HG02840 (cell line): Measurements from ENCODE around the gene C2orf15.
"Not testable (repeated sequence)": the region's sequence is repeated elsewhere in the genome, so short reads cannot be mapped to it uniquely, and the experiment has no call there.

ENCODE experiments used
- ATAC-seq: cut with Tn5 transposase; IDR thresholded peaks from one replicate; pipeline ENCODE4 v1.9.1; 2021; ENCODE audit warnings: mild to moderate bottlenecking, moderate library complexity, moderate number of reproducible peaks; ENCODE audit not compliant: unreplicated experiment, low FRiP score

Gene C2orf15

DNA sequence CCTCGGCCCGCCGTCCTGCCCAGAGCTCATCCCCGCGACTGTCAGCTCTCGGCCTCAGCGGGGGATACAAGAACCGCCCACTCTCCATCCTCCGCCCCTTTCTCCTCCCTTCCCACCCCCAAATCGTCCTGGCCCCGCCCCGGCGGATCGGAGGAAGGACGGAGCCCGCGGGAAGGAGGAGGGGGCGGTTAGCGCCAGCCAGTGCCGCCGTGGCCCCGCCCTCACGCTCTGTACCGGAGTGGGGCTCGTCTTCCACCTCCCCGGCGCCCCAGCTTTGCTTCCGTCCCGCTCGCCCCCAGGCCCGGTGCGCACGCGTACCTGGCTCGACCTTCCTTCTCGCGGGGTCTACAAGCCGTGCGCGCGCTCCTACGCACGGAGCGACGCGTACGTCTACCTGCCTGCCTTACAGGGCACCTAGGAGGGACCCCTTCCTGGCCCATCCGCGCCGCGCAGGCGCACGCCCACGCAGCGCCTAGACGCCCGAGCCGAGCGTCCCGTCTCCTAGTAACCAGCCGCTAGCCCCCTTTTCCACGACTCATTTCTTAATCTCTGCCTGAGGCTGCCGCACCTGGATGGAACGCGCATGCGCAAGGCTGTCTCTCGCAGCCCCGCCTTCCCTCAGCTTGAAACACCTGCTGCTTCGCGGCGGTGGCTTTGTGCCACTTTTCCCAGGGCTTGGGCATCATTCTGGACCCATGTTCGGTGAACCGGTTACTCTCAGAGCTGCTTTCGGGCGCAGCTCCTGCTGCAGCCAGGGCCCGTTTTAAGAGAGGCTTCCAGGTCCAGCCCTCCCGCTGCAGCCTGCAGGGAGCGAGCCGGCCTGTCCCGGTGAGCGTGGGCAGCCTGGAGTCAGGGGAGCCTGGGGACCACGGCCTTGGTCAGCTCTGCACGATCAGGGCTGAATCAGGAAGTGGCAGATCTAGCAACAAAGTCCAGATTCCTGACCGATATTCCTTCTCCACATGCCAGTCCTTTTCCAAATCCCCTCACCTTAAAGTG, at the start of gene C2orf15:
TSS of gene C2orf15 (plus strand) at position 598 of the 999 bp plus-strand sequence. CDS start 8,852 bp downstream, outside the sequence.
- peak; percentile 91 for ATAC-seq

DNA sequence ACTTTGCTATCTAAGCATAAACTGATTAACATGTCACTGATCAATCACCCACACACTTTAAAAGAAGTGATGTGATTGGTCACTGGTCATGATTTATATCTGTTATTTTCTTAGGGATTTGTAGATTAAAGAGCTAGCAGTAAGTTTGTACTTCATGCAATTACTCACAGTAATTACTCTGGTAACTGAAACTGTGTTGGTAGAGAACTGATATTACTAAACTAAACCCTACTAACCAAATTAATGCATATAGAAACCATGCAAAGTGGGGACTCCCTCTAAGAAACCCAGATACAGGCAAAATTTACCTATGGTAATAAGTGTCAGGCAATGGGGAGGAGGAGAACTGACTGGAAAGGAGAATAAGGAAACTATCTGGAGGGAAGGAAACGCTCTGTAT, 44.8 kb upstream of the C2orf15 start:
- ATAC-seq, result no peak

GRCh38 chr2:99101697-99102096, 39.8 kb upstream of the C2orf15 start:
- ATAC-seq, result no peak

DNA sequence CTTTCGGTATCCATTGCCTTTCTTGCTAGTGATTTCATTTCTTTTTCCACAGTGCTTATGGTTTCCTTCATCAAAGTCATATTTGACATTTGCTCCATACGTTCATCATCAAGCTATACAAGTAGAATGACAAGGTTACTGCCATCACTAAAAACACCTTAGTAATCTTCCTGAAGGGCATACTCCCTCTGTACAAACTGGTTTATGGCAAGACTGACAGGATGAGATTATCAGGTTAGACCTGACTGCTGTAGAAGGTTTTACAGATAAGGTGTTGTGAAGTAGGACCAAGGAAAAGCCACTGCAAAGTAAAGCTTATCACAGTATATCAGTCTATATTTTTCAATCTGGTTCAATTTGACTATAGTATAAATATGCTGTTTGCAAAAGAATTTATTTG, 37.5 kb upstream of the C2orf15 start:
- ATAC-seq, result no peak

DNA sequence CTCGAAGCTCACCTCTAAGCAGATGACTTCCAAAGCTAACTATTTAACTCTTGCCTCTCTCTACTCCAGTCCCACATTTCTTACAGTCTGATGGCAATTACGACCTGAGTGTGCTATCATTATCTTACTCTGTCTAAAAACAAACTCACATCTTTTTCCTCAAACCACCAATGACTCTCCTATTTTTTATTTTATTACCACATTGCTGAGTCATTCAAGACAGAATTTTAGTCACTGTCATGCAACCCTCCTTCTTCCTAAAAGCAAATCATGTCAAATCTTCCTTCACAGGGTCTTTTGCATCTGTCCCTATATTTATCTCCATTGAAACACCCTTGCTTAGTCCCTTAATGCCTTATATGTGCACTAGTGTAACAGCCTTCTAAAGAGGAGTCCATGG, 34.6 kb upstream of the C2orf15 start:
- no peak for ATAC-seq

DNA sequence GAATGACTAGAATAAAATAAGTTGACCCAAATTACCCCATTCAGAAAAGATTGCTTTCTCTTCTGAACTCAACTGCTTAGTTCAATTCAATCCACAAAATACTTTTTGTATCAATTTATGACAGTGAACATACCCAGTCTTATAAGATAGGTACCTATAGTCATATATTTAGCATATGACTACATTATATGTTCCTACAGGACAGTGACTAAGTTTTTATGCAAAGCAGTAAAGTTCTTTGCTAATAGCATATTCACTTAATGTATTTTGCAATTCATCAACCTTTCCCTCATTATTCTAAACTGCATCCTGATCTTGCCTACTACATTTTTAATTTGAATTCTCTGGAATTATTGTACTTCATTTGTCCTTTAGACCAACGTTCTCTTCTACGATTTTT, 30.3 kb upstream of the C2orf15 start:
- ATAC-seq, result no peak

- ATAC-seq, result no peak
These were observed 29.6 kb upstream of the C2orf15 start for GRCh38 chr2:99111945-99112344.

DNA sequence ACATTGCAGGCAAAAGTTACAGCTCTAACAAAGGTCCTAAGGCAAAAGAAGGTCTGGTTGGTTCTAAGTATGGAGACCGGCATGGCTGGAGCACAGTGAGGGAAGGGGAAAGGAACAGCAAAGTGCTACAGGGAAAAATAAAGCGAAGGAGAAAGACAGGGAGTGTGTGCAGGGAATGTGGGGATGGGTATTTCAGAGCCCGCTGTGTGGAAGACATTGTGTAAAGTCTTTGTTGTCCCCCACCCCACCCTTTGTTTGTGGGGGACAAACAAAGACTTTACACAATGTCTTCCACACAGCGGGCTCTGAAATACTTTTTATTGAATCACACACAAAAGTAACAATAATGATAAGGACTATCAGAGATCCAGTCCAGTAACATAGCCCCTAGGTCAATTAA, 28.9 kb upstream of the C2orf15 start:
- no peak for ATAC-seq

DNA sequence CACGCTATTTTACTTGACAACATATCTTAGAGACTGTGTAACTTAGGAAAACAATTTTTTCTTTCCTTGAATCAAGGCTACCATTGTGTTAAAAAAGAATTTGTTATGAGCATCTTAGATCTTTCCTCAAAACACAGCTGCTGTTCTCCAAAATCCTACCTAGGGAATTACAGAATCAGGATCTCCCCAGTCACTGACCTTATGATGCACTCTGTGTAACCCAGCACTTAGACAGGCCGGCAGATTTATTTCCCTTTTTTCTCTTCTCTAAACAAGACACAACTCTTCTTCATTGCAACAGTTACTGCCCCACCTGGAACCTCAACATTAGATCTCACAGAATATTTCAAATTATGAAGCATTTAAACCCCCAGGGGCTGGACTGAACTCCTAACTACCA, 13.5 kb upstream of the C2orf15 start:
- no peak for ATAC-seq

GRCh38 chr2:99135044-99135556, 6.4 kb upstream of the C2orf15 start:
- not testable (repeated sequence) for ATAC-seq

GRCh38 chr2:99139003-99139402, 2.5 kb upstream of the C2orf15 start:
- no peak for ATAC-seq

- ATAC-seq, result no peak
These were observed 1.2 kb upstream of the C2orf15 start for GRCh38 chr2:99140056-99140859.

DNA sequence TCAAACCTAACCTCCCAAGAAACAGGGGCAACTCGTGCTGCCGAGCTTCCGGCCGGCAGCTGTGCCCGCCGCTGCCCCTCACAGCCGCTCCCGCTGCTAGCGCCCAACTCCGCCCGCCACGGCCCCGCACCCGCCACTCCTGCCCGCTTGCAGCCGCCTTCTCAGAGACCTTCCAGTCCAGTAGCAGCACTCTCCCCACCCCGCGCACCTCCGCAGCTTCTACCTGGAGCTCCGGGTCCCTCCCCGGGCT, 722 bp upstream of the C2orf15 start:
- ATAC-seq, result no peak

DNA sequence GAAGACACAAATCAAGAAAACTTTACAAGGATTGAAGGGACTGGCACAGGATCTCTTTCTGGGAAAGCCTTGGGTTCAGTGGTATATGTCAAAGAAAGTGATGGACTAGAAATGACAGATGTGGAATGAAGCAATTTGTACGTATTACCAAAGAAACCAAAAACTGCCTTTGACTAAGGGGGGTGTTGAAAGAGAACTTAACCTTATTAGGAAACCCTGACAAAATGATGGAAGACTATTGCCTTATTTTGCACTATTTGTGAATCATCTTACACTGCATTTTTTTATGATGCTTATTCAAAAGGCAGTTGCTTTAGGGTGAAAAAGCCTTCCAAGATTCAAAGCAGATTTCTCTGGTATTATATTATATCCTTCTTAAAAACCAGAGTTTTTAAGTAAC, 9.2 kb downstream of the C2orf15 start:
- no peak for ATAC-seq

GRCh38 chr2:99152199-99152895, 10.8 kb downstream of the C2orf15 start:
- ATAC-seq, result no peak

GRCh38 chr2:99153921-99154604, 12.6 kb downstream of the C2orf15 start:
- no peak for ATAC-seq

DNA sequence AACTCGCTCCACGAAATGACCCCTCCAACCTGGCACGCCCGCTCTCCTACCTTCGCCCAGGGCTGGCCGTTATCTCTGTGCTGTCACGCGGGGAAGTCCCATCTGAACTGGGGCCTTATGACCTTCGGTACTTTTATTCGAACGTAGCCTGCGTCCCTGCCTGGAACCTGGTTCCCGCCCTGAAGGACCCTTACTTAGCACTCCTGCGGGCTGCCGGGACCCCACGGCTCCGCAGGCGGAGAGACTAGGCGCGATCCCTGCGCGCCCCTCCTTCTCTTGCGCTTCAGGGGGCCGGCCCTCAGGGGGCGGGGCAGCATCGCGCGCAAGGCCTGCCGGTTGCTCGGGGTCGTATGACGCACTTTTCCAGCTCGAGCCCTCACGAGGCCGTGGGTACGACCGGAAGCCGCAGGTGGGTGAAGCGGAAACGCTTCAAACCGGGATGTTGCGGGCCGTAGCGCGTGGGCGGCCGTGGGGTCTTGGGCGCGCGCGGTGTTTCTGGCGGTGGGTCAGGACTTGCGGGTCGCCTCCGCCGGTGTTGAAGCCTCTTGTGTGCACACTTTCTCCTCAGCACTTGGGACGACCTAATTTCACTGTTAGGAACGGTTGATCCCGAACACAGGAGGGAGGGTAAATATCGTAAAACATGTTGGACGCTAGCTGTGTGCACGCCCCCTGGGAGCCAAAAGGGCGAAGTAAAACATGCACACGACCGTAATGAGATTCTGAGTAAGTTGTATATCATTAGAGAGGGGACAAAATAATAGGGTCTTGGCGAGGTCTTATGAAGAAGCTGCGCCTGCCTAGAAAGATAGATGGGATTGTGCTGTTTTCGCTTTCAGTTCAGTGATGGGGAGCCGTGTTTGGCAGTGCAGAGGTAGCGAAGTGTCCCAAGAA, 13.4 kb downstream of the C2orf15 start, which contains the start of the genes LIPT1 and TSGA10:
TSS of gene LIPT1 (plus strand) at position 325 of the 894 bp plus-strand sequence. CDS start 6,991 bp downstream, outside the sequence.
TSS of gene TSGA10 (minus strand) at position 300 of the 894 bp plus-strand sequence. CDS start 45,503 bp downstream, outside the sequence.
- ATAC-seq, result peak; percentile 94

DNA sequence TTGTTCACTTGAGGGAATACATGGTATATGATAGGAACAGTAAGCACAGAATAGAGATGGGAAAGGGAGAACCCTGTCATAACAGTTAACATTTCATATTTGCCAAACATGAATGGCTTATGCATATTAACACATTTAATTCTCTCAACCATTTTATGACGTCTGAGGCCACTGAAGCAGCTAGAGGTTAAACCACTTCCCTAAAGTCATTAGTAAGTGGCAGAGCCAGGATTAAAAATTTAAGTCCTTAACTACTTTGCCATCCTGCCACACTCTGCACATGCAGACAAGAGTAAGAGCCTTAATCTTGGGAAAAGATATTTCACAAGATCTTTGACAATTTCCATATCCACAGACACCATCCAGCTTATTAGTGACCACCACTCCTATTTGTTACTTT, 15.4 kb downstream of the C2orf15 start:
- no peak for ATAC-seq

- ATAC-seq, result no peak
These were observed 17.1 kb downstream of the C2orf15 start for GRCh38 chr2:99158599-99158998.
